IPS-NIHi7 (cell line): Measurements from ENCODE around the gene GRAMD4.
"Not testable (repeated sequence)": the region's sequence is repeated elsewhere in the genome, so short reads cannot be mapped to it uniquely, and the experiment has no call there.

Experiments
- DNase-seq: peaks from one replicate; pipeline ENCODE4 v3.0.0; 2012; ENCODE audit warnings: mixed read lengths; ENCODE audit errors: extremely low spot score

Gene GRAMD4

GRCh38 chr22:46619240-46619829 is 851 bp upstream of the GRAMD4 start:
- DNase-seq: no peak

- no peak for DNase-seq
Measured at GRCh38 chr22:46620588-46621242, 529 bp downstream of the GRAMD4 start.

GRCh38 chr22:46621243-46621930 is 1.2 kb downstream of the GRAMD4 start:
- not testable (repeated sequence) for DNase-seq

GRCh38 chr22:46622081-46622521 is 1.9 kb downstream of the GRAMD4 start:
- DNase-seq: no peak

GRCh38 chr22:46625113-46625842 is 5.1 kb downstream of the GRAMD4 start:
- DNase-seq: no peak

- no peak for DNase-seq
Measured at GRCh38 chr22:46625843-46626349, 5.7 kb downstream of the GRAMD4 start.

- no peak for DNase-seq
Measured at GRCh38 chr22:46626356-46626755, 6.2 kb downstream of the GRAMD4 start.

GRCh38 chr22:46626911-46627805 is 7.0 kb downstream of the GRAMD4 start:
- peak; percentile 98 for DNase-seq

GRCh38 chr22:46627806-46628482 is 7.8 kb downstream of the GRAMD4 start:
- no peak for DNase-seq

GRCh38 chr22:46628756-46629155 is 8.6 kb downstream of the GRAMD4 start:
- no peak for DNase-seq

- no peak for DNase-seq
Measured at GRCh38 chr22:46629291-46629690, 9.1 kb downstream of the GRAMD4 start.

- no peak for DNase-seq
Measured at GRCh38 chr22:46631113-46631512, 10.9 kb downstream of the GRAMD4 start.

GRCh38 chr22:46632646-46633249 is 12.6 kb downstream of the GRAMD4 start:
- no peak for DNase-seq

GRCh38 chr22:46633334-46633890 is 13.2 kb downstream of the GRAMD4 start:
- DNase-seq: no peak

GRCh38 chr22:46634011-46634699 is 14.0 kb downstream of the GRAMD4 start:
- no peak for DNase-seq

- DNase-seq: not testable (repeated sequence)
Measured at GRCh38 chr22:46634973-46635685, 14.9 kb downstream of the GRAMD4 start.

- peak; percentile 68 for DNase-seq
Measured at GRCh38 chr22:46635756-46636155, 15.6 kb downstream of the GRAMD4 start.

- no peak for DNase-seq
Measured at GRCh38 chr22:46636221-46637002, 16.2 kb downstream of the GRAMD4 start.
